Measurements from ENCODE around the gene PHACTR1.
"Not testable (repeated sequence)": the region's sequence is repeated elsewhere in the genome, so short reads cannot be mapped to it uniquely, and the experiment has no call there.

The PHACTR1 gene

DNA sequence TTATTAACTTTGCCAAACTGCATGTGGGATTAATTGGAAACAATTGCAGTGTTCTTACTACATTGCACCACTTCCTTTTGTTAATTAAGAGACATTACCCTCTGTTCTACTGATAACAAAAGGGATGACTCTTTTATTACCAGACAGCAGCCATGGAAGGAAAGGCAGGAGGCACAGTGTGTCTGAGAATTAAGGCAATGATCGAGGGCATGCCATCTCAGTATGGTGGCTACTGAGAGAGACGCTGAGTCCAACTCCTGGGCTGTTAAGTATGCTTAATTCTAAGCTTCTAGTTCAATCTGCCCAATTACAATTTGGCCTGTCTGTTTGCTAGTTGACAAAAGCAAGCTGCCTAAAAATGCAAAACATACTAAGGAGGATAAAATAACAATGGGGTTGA is 227.4 kb downstream of the PHACTR1 start:
- DNase-seq (ENCODE audit: insufficient read length, low spot score), result no peak
- no peak for FAIRE-seq
- TF ChIP-seq TAF1 (IDR thresholded peaks at IDR 0.05; ENCODE audit: low read depth, low read length) (no peak), PAX5 (IDR thresholded peaks at IDR 0.05; ENCODE audit: insufficient read depth, low read length, severe bottlenecking) (no peak), POU2F2 (IDR thresholded peaks at IDR 0.05; ENCODE audit: low read depth, low read length) (no peak), POLR2A (IDR thresholded peaks at IDR 0.05; ENCODE audit: low read depth, low read length) (no peak), SPI1 (IDR thresholded peaks at IDR 0.05; ENCODE audit: low read depth, low read length) (no peak), POLR2AphosphoS5 (IDR thresholded peaks at IDR 0.05; ENCODE audit: low read depth, low read length) (no peak)

DNA sequence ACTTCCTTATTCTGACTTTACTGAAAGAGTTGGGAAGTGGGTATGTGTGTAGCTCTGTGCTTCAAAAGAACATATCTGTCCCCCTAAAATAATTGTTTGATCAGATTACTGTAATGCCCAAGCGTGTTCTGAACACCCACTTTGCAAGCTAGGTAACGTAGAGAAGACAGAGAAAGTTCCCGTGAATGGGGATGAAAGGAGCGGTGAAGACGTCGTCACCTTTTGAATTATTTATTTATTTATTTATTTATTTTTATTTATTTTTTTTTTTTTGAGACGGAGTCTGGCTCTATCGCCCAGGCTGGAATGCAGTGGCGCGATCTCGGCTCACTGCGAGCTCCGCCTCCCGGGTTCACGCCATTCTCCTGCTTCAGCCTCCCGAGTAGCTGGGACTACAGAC is 228.0 kb downstream of the PHACTR1 start:
- not testable (repeated sequence) for DNase-seq (ENCODE audit: insufficient read length, low spot score); FAIRE-seq

DNA sequence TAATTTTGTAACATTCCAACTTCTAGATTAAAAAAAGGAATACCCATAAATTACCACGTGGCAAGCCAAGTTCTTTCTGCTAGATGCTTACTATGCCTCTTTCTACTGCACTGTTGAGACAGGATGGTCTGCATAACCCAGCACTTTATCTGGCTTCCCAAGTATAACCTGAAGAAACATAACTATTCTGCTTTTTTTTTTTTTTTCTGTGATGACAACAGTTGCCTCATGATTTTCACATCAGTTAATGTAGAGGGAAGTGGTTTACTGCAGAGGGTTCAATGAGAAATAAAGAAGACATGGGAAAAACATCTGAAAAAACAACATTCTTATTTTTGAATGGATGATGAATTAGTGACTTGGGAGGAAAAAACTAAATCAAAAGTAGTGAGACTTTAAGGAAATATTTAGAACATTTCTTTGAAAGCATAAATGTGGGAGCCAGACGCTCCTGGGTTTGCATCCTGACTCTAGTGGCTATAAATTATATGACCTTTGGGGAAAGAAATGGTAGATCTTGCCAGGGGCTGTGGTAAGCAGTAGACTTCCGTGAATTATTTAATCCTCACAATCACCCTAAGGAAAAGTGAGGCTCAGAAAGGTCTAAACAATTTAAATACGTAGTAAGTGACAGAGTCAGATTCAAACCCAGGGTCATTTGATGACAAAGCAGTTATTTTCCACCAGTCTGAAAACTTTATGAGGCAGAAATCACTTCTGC is 230.7 kb downstream of the PHACTR1 start:
- FAIRE-seq, result no peak
- no peak for TF ChIP-seq TAF1 (IDR thresholded peaks at IDR 0.05; ENCODE audit: low read depth, low read length)
- TF ChIP-seq SPI1 (IDR thresholded peaks at IDR 0.05; ENCODE audit: low read depth, low read length), result no peak
- TF ChIP-seq PAX5 (IDR thresholded peaks at IDR 0.05; ENCODE audit: insufficient read depth, low read length, severe bottlenecking), result no peak
- TF ChIP-seq POLR2A (IDR thresholded peaks at IDR 0.05; ENCODE audit: low read depth, low read length), result no peak
- no peak for TF ChIP-seq POU2F2 (IDR thresholded peaks at IDR 0.05; ENCODE audit: low read depth, low read length)
- no peak for TF ChIP-seq POLR2AphosphoS5 (IDR thresholded peaks at IDR 0.05; ENCODE audit: low read depth, low read length)
- DNase-seq (ENCODE audit: insufficient read length, low spot score), result no peak

DNA sequence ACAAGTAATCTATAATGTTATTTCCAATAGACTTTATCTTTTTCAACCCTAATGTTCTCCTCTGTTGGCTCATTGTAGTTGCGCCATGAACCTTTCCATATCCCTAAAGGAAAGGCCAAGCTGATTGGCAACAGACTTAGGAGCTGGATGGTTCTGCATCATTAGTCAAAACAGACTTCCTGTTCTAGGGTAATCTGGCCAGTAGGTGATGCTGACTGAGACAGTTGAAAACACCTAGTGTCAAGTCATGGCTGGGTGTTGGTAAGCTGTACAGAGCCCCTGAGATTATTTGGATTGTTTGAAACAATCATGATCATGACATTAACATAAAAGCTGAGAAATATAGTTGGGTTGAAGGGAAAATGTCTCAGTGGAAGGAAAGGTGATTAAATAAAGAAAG is 231.4 kb downstream of the PHACTR1 start:
- DNase-seq (ENCODE audit: insufficient read length, low spot score), result no peak
- TF ChIP-seq SPI1 (IDR thresholded peaks at IDR 0.05; ENCODE audit: low read depth, low read length) (peak; percentile 55), POLR2A (IDR thresholded peaks at IDR 0.05; ENCODE audit: low read depth, low read length) (no peak), TAF1 (IDR thresholded peaks at IDR 0.05; ENCODE audit: low read depth, low read length) (no peak)
- FAIRE-seq, result no peak

DNA sequence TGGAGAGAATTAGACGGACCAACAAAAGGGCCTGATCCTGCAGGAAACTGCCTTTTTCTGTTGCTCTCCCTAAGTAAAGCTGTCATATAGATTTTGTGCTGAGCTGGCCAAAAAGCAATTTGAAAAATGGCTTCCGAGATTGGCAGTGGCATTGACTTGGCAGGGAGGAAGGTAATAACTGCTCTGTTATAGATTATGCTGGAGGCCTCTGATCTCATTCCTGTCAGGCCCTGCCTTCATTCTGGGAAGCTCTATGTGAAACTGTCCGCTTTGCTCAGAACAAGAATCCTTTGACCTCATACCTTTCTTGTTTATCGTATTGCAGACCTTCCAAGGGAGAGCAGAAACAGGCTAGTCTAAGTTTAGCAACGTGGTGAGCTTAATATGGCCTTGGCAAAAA is 234.4 kb downstream of the PHACTR1 start:
- TF ChIP-seq POU2F2 (IDR thresholded peaks at IDR 0.05; ENCODE audit: low read depth, low read length), result no peak
- no peak for TF ChIP-seq PAX5 (IDR thresholded peaks at IDR 0.05; ENCODE audit: insufficient read depth, low read length, severe bottlenecking)
- TF ChIP-seq POLR2A (IDR thresholded peaks at IDR 0.05; ENCODE audit: low read depth, low read length), result no peak
- TF ChIP-seq POLR2AphosphoS5 (IDR thresholded peaks at IDR 0.05; ENCODE audit: low read depth, low read length), result no peak
- TF ChIP-seq TAF1 (IDR thresholded peaks at IDR 0.05; ENCODE audit: low read depth, low read length), result no peak
- no peak for TF ChIP-seq SPI1 (IDR thresholded peaks at IDR 0.05; ENCODE audit: low read depth, low read length)
- DNase-seq (ENCODE audit: insufficient read length, low spot score) (no peak), FAIRE-seq (no peak)

DNA sequence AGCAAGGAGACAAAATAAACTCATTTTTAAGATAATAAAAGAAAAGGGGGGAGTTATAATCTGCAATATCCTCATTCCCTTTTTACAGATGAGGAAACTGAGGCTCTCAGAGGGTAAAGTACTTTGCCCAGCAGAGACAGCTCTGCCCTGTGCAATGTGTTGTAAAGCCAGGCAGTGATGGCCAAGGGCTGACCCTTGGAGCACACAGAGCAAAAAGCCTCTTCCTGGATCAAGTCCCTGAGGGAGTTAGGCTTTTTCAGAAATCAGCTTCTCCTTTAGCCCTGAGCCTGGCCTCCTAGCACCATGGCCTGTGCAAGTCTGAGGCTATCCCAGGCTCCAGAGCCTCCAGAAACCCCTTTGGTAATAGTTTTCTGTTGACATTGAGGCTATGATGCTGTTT is 234.8 kb downstream of the PHACTR1 start:
- DNase-seq (ENCODE audit: insufficient read length, low spot score) (no peak), FAIRE-seq (no peak)
- no peak for TF ChIP-seq SPI1 (IDR thresholded peaks at IDR 0.05; ENCODE audit: low read depth, low read length)
- no peak for TF ChIP-seq PAX5 (IDR thresholded peaks at IDR 0.05; ENCODE audit: insufficient read depth, low read length, severe bottlenecking)
- no peak for TF ChIP-seq POLR2A (IDR thresholded peaks at IDR 0.05; ENCODE audit: low read depth, low read length)
- no peak for TF ChIP-seq POLR2AphosphoS5 (IDR thresholded peaks at IDR 0.05; ENCODE audit: low read depth, low read length)
- no peak for TF ChIP-seq POU2F2 (IDR thresholded peaks at IDR 0.05; ENCODE audit: low read depth, low read length)

DNA sequence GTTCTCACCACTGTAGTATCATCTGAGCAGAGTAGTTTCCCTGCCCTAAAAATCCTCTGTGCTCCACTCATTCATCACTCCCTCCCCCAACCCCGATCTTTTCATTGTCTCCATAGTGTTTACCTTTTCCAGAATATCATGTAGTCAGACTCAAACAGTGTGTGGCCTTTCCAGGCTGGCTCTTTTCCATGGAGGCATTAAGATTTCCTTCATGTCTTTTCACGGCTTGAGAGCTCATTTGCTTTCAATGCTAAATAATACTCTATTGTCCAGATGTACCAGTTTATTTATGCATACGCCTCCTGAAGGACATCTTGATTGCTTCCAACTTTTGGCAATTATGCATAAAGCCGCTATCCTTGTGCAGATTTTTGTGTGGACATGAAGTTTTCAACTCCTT is 235.8 kb downstream of the PHACTR1 start:
- no peak for DNase-seq (ENCODE audit: insufficient read length, low spot score)
- FAIRE-seq, result no peak
- no peak for TF ChIP-seq TAF1 (IDR thresholded peaks at IDR 0.05; ENCODE audit: low read depth, low read length)
- no peak for TF ChIP-seq POU2F2 (IDR thresholded peaks at IDR 0.05; ENCODE audit: low read depth, low read length)
- no peak for TF ChIP-seq PAX5 (IDR thresholded peaks at IDR 0.05; ENCODE audit: insufficient read depth, low read length, severe bottlenecking)
- TF ChIP-seq POLR2AphosphoS5 (IDR thresholded peaks at IDR 0.05; ENCODE audit: low read depth, low read length), result no peak
- TF ChIP-seq POLR2A (IDR thresholded peaks at IDR 0.05; ENCODE audit: low read depth, low read length), result no peak
- TF ChIP-seq SPI1 (IDR thresholded peaks at IDR 0.05; ENCODE audit: low read depth, low read length), result no peak

DNA sequence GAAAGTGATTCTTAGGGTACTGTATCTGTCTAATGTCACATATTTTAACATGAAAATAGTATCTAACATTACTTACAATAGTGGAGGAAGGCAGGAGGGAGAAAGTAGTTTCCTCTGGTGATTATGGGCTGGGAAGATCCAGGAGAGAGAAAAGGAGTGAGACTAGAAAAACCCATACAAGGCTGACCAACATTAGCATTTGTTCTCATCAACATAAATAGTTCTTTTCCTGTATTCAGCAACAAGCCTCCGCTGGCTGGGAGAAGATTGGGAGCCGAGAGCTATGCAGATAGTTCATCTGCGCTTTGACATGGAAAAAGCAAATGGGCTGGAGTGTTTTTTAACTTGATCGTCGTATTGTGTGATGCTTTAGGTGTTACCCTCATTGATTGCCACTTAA is 239.4 kb downstream of the PHACTR1 start:
- TF ChIP-seq PAX5 (IDR thresholded peaks at IDR 0.05; ENCODE audit: insufficient read depth, low read length, severe bottlenecking), result no peak
- TF ChIP-seq TAF1 (IDR thresholded peaks at IDR 0.05; ENCODE audit: low read depth, low read length), result no peak
- TF ChIP-seq SPI1 (IDR thresholded peaks at IDR 0.05; ENCODE audit: low read depth, low read length), result no peak
- TF ChIP-seq POLR2A (IDR thresholded peaks at IDR 0.05; ENCODE audit: low read depth, low read length), result no peak
- TF ChIP-seq POLR2AphosphoS5 (IDR thresholded peaks at IDR 0.05; ENCODE audit: low read depth, low read length), result no peak
- TF ChIP-seq POU2F2 (IDR thresholded peaks at IDR 0.05; ENCODE audit: low read depth, low read length), result no peak
- FAIRE-seq (no peak), DNase-seq (ENCODE audit: insufficient read length, low spot score) (no peak)

DNA sequence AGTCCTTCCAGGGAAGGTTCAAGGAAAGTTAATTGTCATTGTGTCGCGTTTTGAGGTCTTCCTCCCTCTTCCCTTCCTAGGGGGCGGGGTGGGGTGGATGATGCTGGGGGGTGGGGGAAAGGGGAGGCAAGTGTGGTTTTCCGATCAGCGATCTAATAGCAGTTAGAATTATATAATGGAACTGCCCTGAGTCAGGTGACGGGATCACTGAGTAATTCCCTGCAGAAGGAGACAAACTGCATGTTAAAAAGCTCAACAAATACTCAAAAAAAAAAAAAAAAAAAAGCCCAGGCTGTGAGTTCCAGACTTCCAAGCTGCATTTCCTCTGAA is 240.4 kb downstream of the PHACTR1 start:
- FAIRE-seq, result no peak
- TF ChIP-seq POLR2AphosphoS5 (IDR thresholded peaks at IDR 0.05; ENCODE audit: low read depth, low read length), result no peak
- TF ChIP-seq POU2F2 (IDR thresholded peaks at IDR 0.05; ENCODE audit: low read depth, low read length), result no peak
- no peak for TF ChIP-seq SPI1 (IDR thresholded peaks at IDR 0.05; ENCODE audit: low read depth, low read length)
- no peak for TF ChIP-seq POLR2A (IDR thresholded peaks at IDR 0.05; ENCODE audit: low read depth, low read length)
- TF ChIP-seq PAX5 (IDR thresholded peaks at IDR 0.05; ENCODE audit: insufficient read depth, low read length, severe bottlenecking), result no peak

DNA sequence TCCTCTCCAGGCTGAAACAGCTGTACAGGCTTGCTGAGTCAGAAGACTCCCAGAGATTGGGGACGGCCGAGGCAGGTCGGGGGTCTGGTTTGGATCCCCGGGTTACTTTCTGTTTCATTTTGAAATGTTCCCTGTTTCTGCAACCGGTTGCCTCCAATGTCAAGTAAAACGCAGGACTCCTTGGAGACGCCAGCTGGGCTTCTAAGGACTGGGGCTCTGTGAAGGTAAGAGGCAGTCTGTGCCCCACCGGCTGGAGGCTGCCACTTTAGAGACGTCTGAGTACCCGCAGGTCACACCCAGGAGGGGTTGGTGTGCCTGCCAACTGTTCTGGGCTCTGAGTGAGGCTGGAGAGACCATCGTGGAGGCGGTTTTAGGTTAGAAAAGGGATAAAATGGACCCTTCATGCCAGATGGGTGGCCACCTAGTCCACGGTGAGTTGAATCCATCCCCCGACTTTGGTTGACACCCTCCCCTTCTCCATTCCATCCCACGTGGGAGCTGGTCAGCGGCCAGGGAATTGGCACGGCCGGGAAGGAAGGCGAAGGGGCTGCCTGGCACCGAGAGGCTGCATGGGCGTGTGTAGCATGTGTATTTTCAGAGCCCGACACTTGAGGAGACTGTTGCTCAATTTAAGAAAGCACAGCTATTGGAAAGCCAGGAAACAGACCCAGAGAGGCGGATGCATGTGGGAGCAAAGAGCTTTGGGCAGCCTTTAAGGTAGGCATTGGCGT is 240.9 kb downstream of the PHACTR1 start:
- no peak for FAIRE-seq
- no peak for DNase-seq (ENCODE audit: insufficient read length, low spot score)
- TF ChIP-seq POU2F2 (IDR thresholded peaks at IDR 0.05; ENCODE audit: low read depth, low read length) (no peak), POLR2AphosphoS5 (IDR thresholded peaks at IDR 0.05; ENCODE audit: low read depth, low read length) (no peak), SPI1 (IDR thresholded peaks at IDR 0.05; ENCODE audit: low read depth, low read length) (no peak), TAF1 (IDR thresholded peaks at IDR 0.05; ENCODE audit: low read depth, low read length) (no peak), POLR2A (IDR thresholded peaks at IDR 0.05; ENCODE audit: low read depth, low read length) (no peak), PAX5 (IDR thresholded peaks at IDR 0.05; ENCODE audit: insufficient read depth, low read length, severe bottlenecking) (no peak)

More for the DNA sequence above, 240.4 kb downstream of the PHACTR1 start:
- no peak for DNase-seq (ENCODE audit: insufficient read length, low spot score)

Measured in GM12891 (cell line).